GM12878 (cell line): Measurements from ENCODE around the gene GARS1. TPM values are rescaled to one million over a fixed set of nuclear protein-coding genes. Genes with fewer than 3 reads are reported as not detected.

Source experiments
- ATAC-seq: fragments of 200-7000 bp; cut with Tn5 transposase; 3 replicates; pipeline ENCODE4 v1.9.1; 2020; ENCODE audit warnings: mild to moderate bottlenecking, moderate library complexity
- BruUV-seq: library from RNA; stranded (reverse); fragments of 400-500 nt; replicated peaks from 2 replicates; lab custom pipeline; 2021; lab: Mats Ljungman, UMichigan
- CTCF ChIA-PET: fragments of 300-600 bp; sonication (Branson Sonifier 250); formaldehyde crosslinking; extraction: SDS; loops from one replicate; lab custom pipeline; 2021; ENCODE audit warnings: inconsistent platforms; lab: Yijun Ruan, JAX
- POLR2A ChIA-PET: fragments of 350-600 bp; formaldehyde crosslinking; extraction: SDS; loops from one replicate; lab custom pipeline; 2021; ENCODE audit warnings: inconsistent platforms; lab: Charles Lee
- RAD21 ChIA-PET: fragments of 300-600 bp; sonication (Branson Sonifier 250); formaldehyde crosslinking; loops from one replicate; lab custom pipeline; 2023; ENCODE audit warnings: antibody characterized with exemption; ENCODE audit not compliant: unreplicated experiment; lab: Charles Lee
- SMC1A ChIA-PET: fragments of 300-600 bp; sonication (Branson Sonifier 250); formaldehyde crosslinking; loops from one replicate; lab custom pipeline; 2023; ENCODE audit not compliant: unreplicated experiment, uncharacterized antibody; lab: Charles Lee
- DNase-seq: peaks from one replicate; pipeline ENCODE4 v3.0.0-alpha.2; 2011; ENCODE audit warnings: low read depth, low spot score
- FAIRE-seq: peaks from 3 replicates; lab custom pipeline; 2011; peaks lifted over from hg19 to GRCh38; lab: Jason Lieb, UNC
- H2AFZ ChIP-seq: 2 replicates; pipeline ENCODE4 v1.6.0; 2011; ENCODE audit warnings: low read depth, low read length, control low read depth; ENCODE audit not compliant: control insufficient read depth
- H3K27ac ChIP-seq: 2 replicates; pipeline ENCODE4 v1.5.1; 2011; ENCODE audit warnings: control low read depth; ENCODE audit not compliant: control insufficient read depth, insufficient read depth
- H3K27me3 ChIP-seq, 2 experiments: replicated peaks in 1 of 2; 2 replicates each; pipeline versions ENCODE4 v1.6.0 to v1.6.1; 2011; ENCODE audit warnings: low read length in 1 of 2; ENCODE audit not compliant: control insufficient read depth in 2 of 2, insufficient read depth in 2 of 2
- H3K36me3 ChIP-seq, 2 experiments: 2 replicates each; pipeline ENCODE4 v1.5.1; 2011; ENCODE audit warnings: low read length in 1 of 2; ENCODE audit not compliant: control insufficient read depth in 2 of 2, insufficient read depth in 2 of 2
- H3K4me1 ChIP-seq: 2 replicates; pipeline ENCODE4 v1.6.1; 2011; ENCODE audit warnings: mild to moderate bottlenecking, low read length, moderate library complexity, mixed read lengths; ENCODE audit not compliant: control insufficient read depth, insufficient read depth
- H3K4me2 ChIP-seq: 2 replicates; pipeline ENCODE4 v1.6.0; 2011; ENCODE audit warnings: control low read depth; ENCODE audit not compliant: control insufficient read depth, insufficient read depth
- H3K4me3 ChIP-seq: fragments of 200-600 bp; sonication (generic); 2 replicates; pipeline ENCODE4 v1.5.1; 2016
- H3K79me2 ChIP-seq: 2 replicates; pipeline ENCODE4 v1.6.0; 2011; ENCODE audit warnings: low read length; ENCODE audit not compliant: control insufficient read depth, insufficient read depth
- H3K9ac ChIP-seq: 2 replicates; pipeline ENCODE4 v1.8.0; 2011; ENCODE audit warnings: low read length, control low read depth, mixed read lengths; ENCODE audit not compliant: control insufficient read depth, insufficient read depth
- H3K9me3 ChIP-seq: replicated peaks from 3 replicates; pipeline ENCODE4 v1.5.1; 2011; ENCODE audit warnings: mild to moderate bottlenecking, low read length; ENCODE audit not compliant: control insufficient read depth, insufficient read depth
- H4K20me1 ChIP-seq: 2 replicates; pipeline ENCODE4 v1.6.0; 2011; ENCODE audit not compliant: control insufficient read depth, insufficient read depth
- ESRRA ChIP-seq: IDR thresholded peaks from 2 replicates; pipeline ENCODE4 v1.6.1; 2012; ENCODE audit warnings: mild to moderate bottlenecking, low read length, improper control_type of control experiment
- FOXM1 ChIP-seq: IDR thresholded peaks from 2 replicates; pipeline ENCODE4 v1.6.1; 2012; ENCODE audit warnings: low read depth, mild to moderate bottlenecking, inconsistent platforms, low read length, moderate library complexity
- GABPA ChIP-seq: IDR thresholded peaks from 2 replicates; pipeline ENCODE4 v1.6.1; 2014; ENCODE audit warnings: antibody characterized with exemption, low read depth, mild to moderate bottlenecking, inconsistent platforms
- MYC ChIP-seq: IDR thresholded peaks from 2 replicates; pipeline ENCODE4 v1.6.1; 2011; ENCODE audit warnings: mild to moderate bottlenecking, low read length, moderate library complexity, inconsistent platforms; ENCODE audit not compliant: insufficient read depth, insufficient replicate concordance, insufficient read length, severe bottlenecking
- NBN ChIP-seq: fragments of 450-650 bp; IDR thresholded peaks from 2 replicates; pipeline ENCODE4 v1.6.1; 2016
- NFYB ChIP-seq: IDR thresholded peaks from 2 replicates; pipeline ENCODE4 v1.6.1; 2011; ENCODE audit warnings: low read depth, mild to moderate bottlenecking, low read length, improper control_type of control experiment, moderate library complexity; ENCODE audit not compliant: insufficient read depth
- TAF1 ChIP-seq: IDR thresholded peaks from 2 replicates; pipeline ENCODE4 v1.6.1; 2011; ENCODE audit warnings: mild to moderate bottlenecking, low read depth, low read length, borderline replicate concordance
- WRNIP1 ChIP-seq: IDR thresholded peaks from 2 replicates; pipeline ENCODE4 v1.6.1; 2011; ENCODE audit warnings: low read depth, low read length, improper control_type of control experiment, borderline replicate concordance
- WGBS: methylation state at CpG from one replicate; pipeline ENCODE4 v1.1.6; 2016; ENCODE audit warnings: low lambda C conversion rate; ENCODE audit not compliant: insufficient replicate concordance, insufficient coverage; ENCODE audit errors: missing lambda C conversion rate; 5-methylcytosine and 5-hydroxymethylcytosine counted together
- in situ Hi-C: fragments of 300-500 bp; cut with MboI; formaldehyde crosslinking; loops from 9 replicates; pipeline ENCODE4 v1.14.3; 2018; ENCODE audit warnings: mixed read lengths
- intact Hi-C: fragments of 100-400 bp; cut with micrococcal nuclease; formaldehyde crosslinking; loops from one replicate; pipeline ENCODE4 v1.14.2; 2022; ENCODE audit not compliant: unreplicated experiment
- polyA plus RNA-seq, 11 experiments: library from polyadenylated mRNA; depleted of rRNA in 4 of 11; unstranded in 6 of 11; stranded (reverse) in 5 of 11; fragments of >200 nt; fragmentation: Nextera tagmentation in 4 of 11; fragmentation: Illumina TruSeq in 1 of 11; extraction: Ambion mirVana in 4 of 11; extraction: Trizol in 1 of 11; gene quantifications; 1 replicate in 1 of 11; 2 replicates in 10 of 11; pipeline versions ENCODE4 v1.2.1 to v1.2.3, GENCODE V29; 2011 to 2016; ENCODE audit warnings: inconsistent platforms in 2 of 11, missing spikeins in 2 of 11, low read depth in 1 of 11
- total RNA-seq, 4 experiments: library from RNA; depleted of rRNA in 3 of 4; stranded (reverse); fragments of >200 nt in 3 of 4; fragmentation: Illumina TruSeq in 1 of 4; extraction: Trizol in 1 of 4; gene quantifications; 2 replicates each; pipeline versions ENCODE4 v1.2.1 to v1.2.3, GENCODE V29; 2013 to 2021
- TF ChIP-seq, protein P1 (sequence below): fragments of 150-350 bp; IDR thresholded peaks from 2 replicates; pipeline ENCODE4 v1.6.1; 2014; ENCODE audit warnings: mild to moderate bottlenecking, low read depth, low read length
- TF ChIP-seq, protein P2 (sequence below): IDR thresholded peaks from 2 replicates; pipeline ENCODE4 v1.6.1; 2012; ENCODE audit warnings: mild to moderate bottlenecking, low read depth, low read length

GARS1 gene
- total and polyA plus RNA-seq, 10 of the 15 experiments (the other 5 are each of a cell fraction or from before 2014, with no cell fraction given), result 120 to 361 (median 187) TPM

DNA sequence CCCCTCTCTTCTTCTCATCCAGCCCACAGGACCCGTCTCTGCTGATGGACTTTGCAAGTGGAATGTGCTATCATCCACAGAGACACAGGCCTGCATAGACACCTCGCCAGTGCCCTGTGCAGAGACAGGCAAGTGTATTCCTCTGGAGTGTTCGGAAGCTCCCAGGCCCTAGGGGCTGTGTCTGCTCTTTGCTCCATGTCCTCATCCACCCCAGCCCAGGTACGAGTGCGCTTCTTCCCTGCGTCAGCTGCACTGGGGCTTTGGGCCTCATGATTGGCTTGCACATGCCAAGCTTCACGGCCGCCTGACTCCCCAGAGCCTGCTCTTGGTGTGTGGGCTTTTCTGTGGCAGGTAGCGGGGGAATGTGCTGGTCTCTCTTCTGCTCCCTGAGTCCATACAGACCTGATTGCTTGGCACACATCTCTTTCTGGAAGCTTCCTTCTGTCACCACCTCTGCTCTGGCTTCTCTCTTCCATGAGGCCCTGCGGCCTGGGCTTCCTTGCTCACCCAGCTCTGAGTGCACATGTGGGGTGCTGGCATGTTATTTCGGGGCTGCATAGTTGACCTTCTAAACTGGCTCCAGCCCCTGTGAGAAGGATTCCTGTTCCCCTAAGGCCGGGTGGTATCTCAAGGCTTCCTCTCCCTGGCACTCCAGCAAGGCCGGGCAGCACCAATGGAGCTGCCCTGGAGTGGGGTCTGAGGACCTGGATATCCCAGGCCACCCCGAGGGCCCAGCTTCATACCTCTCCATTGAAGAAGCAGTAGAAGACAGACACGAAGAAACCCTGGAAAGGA is 59.8 kb downstream of the GARS1 start:
- no peaks in the 10 kb centered on the region; a peak in 1 of 4 replicates for H3K36me3 ChIP-seq
- no peak overlapping the region for H3K4me2 ChIP-seq
- DNase-seq, result no peak
- H3K79me2 ChIP-seq, result no peaks in the 10 kb centered on the region
- H2AFZ ChIP-seq, result no peak overlapping the region
- ChIA-PET POLR2A (interaction anchor here (0.6 kb wide), 1 partner anchor 80 kb away, joined by 3 read pairs; no protein-coding TSS in a partner anchor), SMC1A (no interaction called here), CTCF (no interaction called here), RAD21 (no interaction called here)
- H3K9me3 ChIP-seq, result no peaks in the 10 kb centered on the region
- ATAC-seq, result no peak
- H3K4me3 ChIP-seq, result no peak overlapping the region
- BruUV-seq, result no TSS peak
- H3K4me1 ChIP-seq, result no peaks in the 10 kb centered on the region
- in situ Hi-C loops, result no loop called here
- no peak overlapping the region for H3K27ac ChIP-seq
- WGBS, result 62% methylated on average over 15 of the region's 15 CpGs
- intact Hi-C loops, result no loop called here
- TF ChIP-seq TAF1, result no peak
- TF ChIP-seq ESRRA, result no peak
- TF ChIP-seq NBN, result no peak
- TF ChIP-seq WRNIP1, result no peak
- no peaks in the 10 kb centered on the region for H4K20me1 ChIP-seq
- no peak for FAIRE-seq
- no peaks in the 10 kb centered on the region for H3K27me3 ChIP-seq
- H3K9ac ChIP-seq, result no peak overlapping the region

DNA sequence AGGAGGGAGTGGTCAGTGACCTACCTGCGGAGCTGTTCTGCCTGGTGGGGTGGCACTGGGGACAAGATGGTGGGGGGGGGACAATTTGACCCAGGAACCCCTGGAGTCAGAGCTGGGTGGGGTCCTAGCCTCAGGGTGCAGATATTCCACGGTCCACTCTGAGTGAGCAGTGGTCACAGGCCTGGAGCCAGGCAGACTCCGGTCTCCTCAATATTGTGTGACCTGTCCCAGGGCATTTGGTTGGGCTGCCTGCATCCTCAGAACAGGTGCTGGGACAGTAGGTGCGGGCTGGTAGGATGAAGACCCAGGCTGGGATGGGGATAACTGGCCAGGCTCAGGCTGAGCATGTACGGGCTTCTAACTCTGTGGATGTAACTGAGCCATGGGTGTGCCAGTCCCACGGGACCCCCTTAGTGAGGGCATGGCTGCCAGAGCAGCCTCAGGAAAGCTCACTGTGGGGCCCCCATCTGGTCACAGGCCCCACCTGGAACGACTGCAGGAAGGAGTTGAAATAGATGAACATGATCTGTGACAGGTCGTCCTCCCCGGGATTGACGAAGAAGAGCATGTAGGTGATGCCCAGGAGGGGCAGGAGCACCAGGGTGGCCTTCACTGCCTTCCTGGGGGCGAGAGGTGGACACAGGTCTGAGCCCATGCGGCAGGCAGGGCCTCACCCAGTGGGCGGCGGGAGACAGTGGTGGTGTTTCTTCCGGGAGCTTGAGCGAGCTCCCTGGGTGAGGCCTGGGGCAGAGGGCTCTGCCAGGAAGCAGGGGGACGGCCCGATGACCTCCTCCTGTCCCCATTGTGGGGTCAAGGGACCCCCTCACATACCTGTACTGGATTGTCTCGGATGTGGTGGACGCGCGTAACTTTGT is 60.7 kb downstream of the GARS1 start:
- 60% methylated on average over 22 of the region's 22 CpGs for WGBS
- H3K79me2 ChIP-seq, result no peaks in the 10 kb centered on the region
- RAD21 ChIA-PET, result no interaction called here
- CTCF ChIA-PET, result no interaction called here
- DNase-seq, result no peak
- BruUV-seq, result no TSS peak
- no peaks in the 10 kb centered on the region for H3K4me1 ChIP-seq
- no peak for ATAC-seq
- no peak overlapping the region for H3K4me2 ChIP-seq
- intact Hi-C loops (no loop called here), in situ Hi-C loops (no loop called here)
- no peak for FAIRE-seq
- no peak overlapping the region for H3K4me3 ChIP-seq
- H3K36me3 ChIP-seq, result no peaks in the 10 kb centered on the region; a peak in 1 of 4 replicates
- POLR2A ChIA-PET, result no interaction called here
- H4K20me1 ChIP-seq, result no peaks in the 10 kb centered on the region
- H3K9ac ChIP-seq, result no peak overlapping the region
- no peak overlapping the region for H2AFZ ChIP-seq
- H3K9me3 ChIP-seq, result no peaks in the 10 kb centered on the region
- no peak overlapping the region for H3K27ac ChIP-seq
- no peaks in the 10 kb centered on the region for H3K27me3 ChIP-seq
- SMC1A ChIA-PET, result no interaction called here
- TF ChIP-seq, protein P1, sequence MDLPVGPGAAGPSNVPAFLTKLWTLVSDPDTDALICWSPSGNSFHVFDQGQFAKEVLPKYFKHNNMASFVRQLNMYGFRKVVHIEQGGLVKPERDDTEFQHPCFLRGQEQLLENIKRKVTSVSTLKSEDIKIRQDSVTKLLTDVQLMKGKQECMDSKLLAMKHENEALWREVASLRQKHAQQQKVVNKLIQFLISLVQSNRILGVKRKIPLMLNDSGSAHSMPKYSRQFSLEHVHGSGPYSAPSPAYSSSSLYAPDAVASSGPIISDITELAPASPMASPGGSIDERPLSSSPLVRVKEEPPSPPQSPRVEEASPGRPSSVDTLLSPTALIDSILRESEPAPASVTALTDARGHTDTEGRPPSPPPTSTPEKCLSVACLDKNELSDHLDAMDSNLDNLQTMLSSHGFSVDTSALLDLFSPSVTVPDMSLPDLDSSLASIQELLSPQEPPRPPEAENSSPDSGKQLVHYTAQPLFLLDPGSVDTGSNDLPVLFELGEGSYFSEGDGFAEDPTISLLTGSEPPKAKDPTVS, result no peak
- TF ChIP-seq GABPA, result no peak
- TF ChIP-seq, protein P2, sequence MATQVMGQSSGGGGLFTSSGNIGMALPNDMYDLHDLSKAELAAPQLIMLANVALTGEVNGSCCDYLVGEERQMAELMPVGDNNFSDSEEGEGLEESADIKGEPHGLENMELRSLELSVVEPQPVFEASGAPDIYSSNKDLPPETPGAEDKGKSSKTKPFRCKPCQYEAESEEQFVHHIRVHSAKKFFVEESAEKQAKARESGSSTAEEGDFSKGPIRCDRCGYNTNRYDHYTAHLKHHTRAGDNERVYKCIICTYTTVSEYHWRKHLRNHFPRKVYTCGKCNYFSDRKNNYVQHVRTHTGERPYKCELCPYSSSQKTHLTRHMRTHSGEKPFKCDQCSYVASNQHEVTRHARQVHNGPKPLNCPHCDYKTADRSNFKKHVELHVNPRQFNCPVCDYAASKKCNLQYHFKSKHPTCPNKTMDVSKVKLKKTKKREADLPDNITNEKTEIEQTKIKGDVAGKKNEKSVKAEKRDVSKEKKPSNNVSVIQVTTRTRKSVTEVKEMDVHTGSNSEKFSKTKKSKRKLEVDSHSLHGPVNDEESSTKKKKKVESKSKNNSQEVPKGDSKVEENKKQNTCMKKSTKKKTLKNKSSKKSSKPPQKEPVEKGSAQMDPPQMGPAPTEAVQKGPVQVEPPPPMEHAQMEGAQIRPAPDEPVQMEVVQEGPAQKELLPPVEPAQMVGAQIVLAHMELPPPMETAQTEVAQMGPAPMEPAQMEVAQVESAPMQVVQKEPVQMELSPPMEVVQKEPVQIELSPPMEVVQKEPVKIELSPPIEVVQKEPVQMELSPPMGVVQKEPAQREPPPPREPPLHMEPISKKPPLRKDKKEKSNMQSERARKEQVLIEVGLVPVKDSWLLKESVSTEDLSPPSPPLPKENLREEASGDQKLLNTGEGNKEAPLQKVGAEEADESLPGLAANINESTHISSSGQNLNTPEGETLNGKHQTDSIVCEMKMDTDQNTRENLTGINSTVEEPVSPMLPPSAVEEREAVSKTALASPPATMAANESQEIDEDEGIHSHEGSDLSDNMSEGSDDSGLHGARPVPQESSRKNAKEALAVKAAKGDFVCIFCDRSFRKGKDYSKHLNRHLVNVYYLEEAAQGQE, result no peak
- TF ChIP-seq FOXM1, result no peak
- TF ChIP-seq NFYB, result no peak
- TF ChIP-seq MYC, result no peak
